Left lung (tissue), 10 donors: ENCODE results near the gene NUDT14. TPM values are rescaled to one million over a fixed set of nuclear protein-coding genes. Genes with fewer than 3 reads are reported as not detected.

Experiments used
- ATAC-seq: fragments of 200-7000 bp; cut with Tn5 transposase; one replicate; pipeline ENCODE4 v1.9.1; 2020; ENCODE audit warnings: moderate library complexity
- DNase-seq, 4 donors: peaks; one replicate each; pipeline ENCODE4 v3.0.0-alpha.2; 2013 to 2020
- H3K27ac ChIP-seq, 2 donors: fragments of 200-600 bp; sonication (generic) in 1 of 2; one replicate each; pipeline versions ENCODE4 v1.5.0 to v1.8.0; 2020 to 2021
- H3K27me3 ChIP-seq, 2 donors: fragments of 200-600 bp; sonication (generic) in 1 of 2; one replicate each; pipeline versions ENCODE4 v1.5.0 to v1.8.0; 2020 to 2021
- H3K36me3 ChIP-seq, 2 donors: fragments of 200-600 bp; sonication (generic) in 1 of 2; one replicate each; pipeline versions ENCODE4 v1.5.0 to v1.8.0; 2020 to 2021
- H3K4me1 ChIP-seq, 2 donors: fragments of 200-600 bp; one replicate each; pipeline ENCODE4 v1.8.0; 2021
- H3K4me3 ChIP-seq, 2 donors: fragments of 200-600 bp; sonication (generic) in 1 of 2; one replicate each; pipeline versions ENCODE4 v1.5.0 to v1.8.0; 2020 to 2021; ENCODE audit warnings: mild to moderate bottlenecking in 1 of 2
- H3K9me3 ChIP-seq, 2 donors: fragments of 200-600 bp; sonication (generic) in 1 of 2; one replicate each; pipeline versions ENCODE4 v1.5.0 to v1.8.0; 2020 to 2021
- CTCF ChIP-seq, 2 donors: fragments of 200-600 bp; sonication (generic) in 1 of 2; IDR thresholded peaks; one replicate each; pipeline versions ENCODE4 v1.5.0 to v1.8.0; 2021; ENCODE audit warnings: antibody characterized with exemption in 2 of 2
- intact Hi-C, 2 donors: fragments of 100-400 bp; cut with DNase I; formaldehyde crosslinking; loops; one replicate each; pipeline versions ENCODE4 v1.11.2 to v1.14.2; 2022
- polyA plus RNA-seq, 6 donors: library from polyadenylated mRNA; unstranded; fragments of 120-200 nt; gene quantifications; one replicate each; pipeline ENCODE4 v1.2.1, GENCODE V29; 2013; ENCODE audit not compliant: insufficient read length in 6 of 6
- total RNA-seq, 2 donors: library from RNA; stranded (reverse); fragmentation: NEBNext Ultra II Directional; extraction: Animal tissue kit (Norgen Biotek cat#: 25700); gene quantifications; one replicate each; pipeline ENCODE4 v1.2.1, GENCODE V29; 2021
- donor health status: DM: no; HTN: yes; CAD: no.
- donor health status: DM: no; HTN: no; CAD: no.

Gene NUDT14
- total and polyA plus RNA-seq, 8 donors: 22.4 to 77.5 (median 34.7) TPM

GRCh38 chr14:105209646-105210045 lies 28.5 kb upstream of the NUDT14 start:
- H3K9me3 ChIP-seq: no peaks in the 10 kb centered on the region
- no peak overlapping the region for H3K27ac ChIP-seq
- H3K4me3 ChIP-seq: no peak overlapping the region
- intact Hi-C loops: loop anchor here in 1 of 2 donors (10.0 kb wide), 1 partner anchor 55 kb away; no protein-coding TSS in a partner anchor
- peaks cover 4 to 10% of the 10 kb centered on the region in 2 donors for H3K4me1 ChIP-seq
- TF ChIP-seq CTCF (IDR thresholded peaks at IDR 0.05): no peak
- H3K36me3 ChIP-seq: peaks cover 0 to 54% of the 10 kb centered on the region in 2 donors
- H3K27me3 ChIP-seq: no peaks in the 10 kb centered on the region
- ATAC-seq (no peak), DNase-seq (no peak)

GRCh38 chr14:105209091-105209490 lies 28.0 kb upstream of the NUDT14 start:
- DNase-seq: no peak
- Histone ChIP-seq H3K4me1 (peaks cover 4 to 15% of the 10 kb centered on the region in 2 donors), H3K36me3 (peaks cover 0 to 48% of the 10 kb centered on the region in 2 donors), H3K9me3 (no peaks in the 10 kb centered on the region), H3K27ac (no peak overlapping the region), H3K4me3 (no peak overlapping the region), H3K27me3 (no peaks in the 10 kb centered on the region)
- intact Hi-C loops: no loop called here
- ATAC-seq: no peak
- no peak for TF ChIP-seq CTCF (IDR thresholded peaks at IDR 0.05)

- intact Hi-C loops: no loop called here
- ATAC-seq (no peak), DNase-seq (no peak)
- Histone ChIP-seq H3K4me3 (no peak overlapping the region), H3K27me3 (no peaks in the 10 kb centered on the region), H3K4me1 (peaks cover 4 to 15% of the 10 kb centered on the region in 2 donors), H3K27ac (no peak overlapping the region), H3K36me3 (peaks cover 0 to 45% of the 10 kb centered on the region in 2 donors), H3K9me3 (no peaks in the 10 kb centered on the region)
- TF ChIP-seq CTCF (IDR thresholded peaks at IDR 0.05): no peak
These were observed 27.6 kb upstream of the NUDT14 start for GRCh38 chr14:105208738-105209075.

DNA sequence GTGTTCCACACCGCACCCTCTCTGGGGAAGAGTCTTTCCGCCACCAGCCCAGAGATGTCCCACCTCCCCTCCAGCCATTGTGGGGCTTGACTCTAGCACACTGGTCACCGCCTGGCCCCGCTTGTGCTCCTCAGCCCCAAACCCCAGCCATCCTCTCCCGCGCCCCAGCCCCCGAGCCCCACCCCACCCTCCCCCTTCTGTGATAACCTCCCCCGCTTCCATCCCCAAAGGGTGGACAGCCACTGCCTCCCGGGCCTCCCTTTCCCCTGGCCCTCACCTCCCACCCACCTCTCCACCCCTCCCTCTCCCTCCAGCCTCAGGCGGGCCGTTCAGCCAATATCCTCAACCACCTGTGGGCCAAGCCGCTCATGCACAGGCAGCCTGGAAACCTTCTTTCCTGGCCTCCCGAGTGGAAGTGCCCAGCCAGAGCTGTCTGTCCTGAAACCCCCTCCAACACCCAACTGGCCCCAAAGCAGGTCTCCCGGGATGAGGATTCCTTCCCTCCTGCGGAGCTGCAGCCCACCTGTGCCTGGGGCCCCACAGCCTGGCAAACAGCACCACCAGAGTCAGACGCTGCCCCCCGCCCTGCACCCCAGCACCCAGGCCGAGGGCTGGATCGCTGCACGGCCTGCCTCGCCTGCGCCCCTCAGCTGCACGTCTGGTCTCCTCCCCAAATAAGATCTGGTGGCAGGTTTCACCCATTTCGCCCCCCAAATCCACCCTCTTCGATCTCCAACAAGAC lies 27.1 kb upstream of the NUDT14 start:
- no peak for DNase-seq
- no peak for ATAC-seq
- Histone ChIP-seq H3K27ac (no peak overlapping the region), H3K36me3 (peaks cover 0 to 42% of the 10 kb centered on the region in 2 donors), H3K4me1 (peaks cover 5 to 15% of the 10 kb centered on the region in 2 donors), H3K9me3 (no peaks in the 10 kb centered on the region), H3K27me3 (no peaks in the 10 kb centered on the region), H3K4me3 (no peak overlapping the region)
- intact Hi-C loops: no loop called here
- no peak for TF ChIP-seq CTCF (IDR thresholded peaks at IDR 0.05)

- ATAC-seq (no peak), DNase-seq (no peak)
- H3K4me3 ChIP-seq: no peak overlapping the region
- H3K36me3 ChIP-seq: peaks cover 0 to 35% of the 10 kb centered on the region in 2 donors
- H3K27ac ChIP-seq: no peak overlapping the region
- peaks cover 12 to 15% of the 10 kb centered on the region in 2 donors for H3K4me1 ChIP-seq
- no peak for TF ChIP-seq CTCF (IDR thresholded peaks at IDR 0.05)
- no peaks in the 10 kb centered on the region for H3K27me3 ChIP-seq
- intact Hi-C loops: no loop called here
- no peaks in the 10 kb centered on the region for H3K9me3 ChIP-seq
These were observed 26.4 kb upstream of the NUDT14 start for GRCh38 chr14:105207460-105207901.
